ENCODE results near the gene NYAP2. TPM values are rescaled to one million over a fixed set of nuclear protein-coding genes. Genes with fewer than 3 reads are reported as not detected.

NYAP2 gene
- polyA plus RNA-seq (2011; rRNA removed) (not detected in 2 replicates), polyA minus RNA-seq (2011; rRNA and poly(A)+ RNA removed) (not detected in 2 replicates)

- ChIA-PET CTCF (no interaction called here), POLR2A (no interaction called here)
- no peak for DNase-seq (ENCODE audit: low read depth)
- no peak for TF ChIP-seq CTCF (IDR thresholded peaks at IDR 0.05; ENCODE audit: insufficient read depth, low read depth, low read length)
- no peaks in the 10 kb centered on the region for H3K36me3 ChIP-seq (ENCODE audit: control insufficient read depth, insufficient read depth, low read length)
- no peak within 1 kb of the TSS for H3K4me3 ChIP-seq (ENCODE audit: low read depth, low read length)
- H3K27me3 ChIP-seq (ENCODE audit: control insufficient read depth, insufficient read depth, low read length): no peaks in the 10 kb centered on the region
Measured at GRCh38 chr2:225399504-225399903, at the start of gene NYAP2. Gene NYAP2 (plus strand): TSS chr2:225399710. CDS start chr2:225408881, 9,171 bp downstream.

GRCh38 chr2:225353579-225354085 is 45.9 kb upstream of the NYAP2 start:
- DNase-seq (ENCODE audit: low read depth): no peak
- CTCF ChIA-PET: interaction anchor here (1.4 kb wide), 1 partner anchor 14 kb away, joined by 3 read pairs; no protein-coding TSS in a partner anchor
- no peak for TF ChIP-seq CTCF (IDR thresholded peaks at IDR 0.05; ENCODE audit: insufficient read depth, low read depth, low read length)
- Histone ChIP-seq H3K36me3 (ENCODE audit: control insufficient read depth, insufficient read depth, low read length) (no peaks in the 10 kb centered on the region), H3K27me3 (ENCODE audit: control insufficient read depth, insufficient read depth, low read length) (no peaks in the 10 kb centered on the region), H3K4me3 (ENCODE audit: low read depth, low read length) (no peak overlapping the region)
- POLR2A ChIA-PET: no interaction called here

GRCh38 chr2:225354281-225354774 is 45.2 kb upstream of the NYAP2 start:
- ChIA-PET POLR2A (no interaction called here), CTCF (interaction anchor here (1.4 kb wide), 1 partner anchor 15 kb away, joined by 3 read pairs; no protein-coding TSS in a partner anchor)
- Histone ChIP-seq H3K36me3 (ENCODE audit: control insufficient read depth, insufficient read depth, low read length) (no peaks in the 10 kb centered on the region), H3K4me3 (ENCODE audit: low read depth, low read length) (no peak overlapping the region), H3K27me3 (ENCODE audit: control insufficient read depth, insufficient read depth, low read length) (no peaks in the 10 kb centered on the region)
- no peak for TF ChIP-seq CTCF (IDR thresholded peaks at IDR 0.05; ENCODE audit: insufficient read depth, low read depth, low read length)
- DNase-seq (ENCODE audit: low read depth): peak; percentile 49

- ChIA-PET CTCF (no interaction called here), POLR2A (no interaction called here)
- no peak for TF ChIP-seq CTCF (IDR thresholded peaks at IDR 0.05; ENCODE audit: insufficient read depth, low read depth, low read length)
- DNase-seq (ENCODE audit: low read depth): no peak
- no peaks in the 10 kb centered on the region for H3K36me3 ChIP-seq (ENCODE audit: control insufficient read depth, insufficient read depth, low read length)
- no peak overlapping the region for H3K4me3 ChIP-seq (ENCODE audit: low read depth, low read length)
- no peaks in the 10 kb centered on the region for H3K27me3 ChIP-seq (ENCODE audit: control insufficient read depth, insufficient read depth, low read length)
Measured at GRCh38 chr2:225355788-225356187, 43.7 kb upstream of the NYAP2 start.

- no peak for TF ChIP-seq CTCF (IDR thresholded peaks at IDR 0.05; ENCODE audit: insufficient read depth, low read depth, low read length)
- no peak for DNase-seq (ENCODE audit: low read depth)
- no peaks in the 10 kb centered on the region; the same call in 1 of the 2 replicates for H3K27me3 ChIP-seq (ENCODE audit: control insufficient read depth, insufficient read depth, low read length)
- no peak overlapping the region for H3K4me3 ChIP-seq (ENCODE audit: low read depth, low read length)
- POLR2A ChIA-PET: no interaction called here
- CTCF ChIA-PET: no interaction called here
- H3K36me3 ChIP-seq (ENCODE audit: control insufficient read depth, insufficient read depth, low read length): no peaks in the 10 kb centered on the region
Measured at GRCh38 chr2:225366731-225367130, 32.8 kb upstream of the NYAP2 start.
